ENCODE results near the gene ATP6AP2. TPM values are rescaled to one million over a fixed set of nuclear protein-coding genes. Genes with fewer than 3 reads are reported as not detected.

Gene ATP6AP2
- polyA plus RNA-seq, 1 donor (not counting 4 experiments of a cell fraction or from before 2014, with no cell fraction given): 176 TPM

GRCh38 chrX:40542972-40543371 lies 37.8 kb upstream of the ATP6AP2 start:
- Histone ChIP-seq H3K4me2 (ENCODE audit: control insufficient read depth, extremely low read depth, insufficient read depth, low read depth, low read length) (no peak overlapping the region), H4K20me1 (ENCODE audit: control insufficient read depth, extremely low read depth, insufficient read depth, low read length) (no peaks in the 10 kb centered on the region), H3K36me3 (ENCODE audit: control insufficient read depth in 2 of 2, extremely low read depth in 1 of 2, insufficient read depth in 2 of 2, low read length in 2 of 2) (no peaks in the 10 kb centered on the region), H3K9ac (ENCODE audit: control insufficient read depth, extremely low read depth, insufficient read depth, low read length) (no peak overlapping the region), H3K27ac (ENCODE audit: control insufficient read depth, insufficient read depth, low read length) (no peak overlapping the region), H3K4me3 (ENCODE audit: control insufficient read depth in 2 of 3, extremely low read depth in 1 of 3, insufficient read depth in 2 of 3, low read depth in 1 of 3, low read length in 3 of 3) (no peak overlapping the region), H3K9me3 (ENCODE audit: control insufficient read depth, low read depth, low read length) (no peaks in the 10 kb centered on the region), H3K79me2 (ENCODE audit: control insufficient read depth, insufficient read depth, low read length) (no peaks in the 10 kb centered on the region), H3K27me3 (ENCODE audit: control insufficient read depth, extremely low read depth, insufficient read depth, low read length) (peaks cover 14% of the 10 kb centered on the region), H2AFZ (ENCODE audit: control insufficient read depth, low read length) (no peak overlapping the region), H3K9me1 (ENCODE audit: control insufficient read depth, extremely low read depth, insufficient read depth, low read length) (no peaks in the 10 kb centered on the region), H3K4me1 (ENCODE audit: control insufficient read depth, extremely low read depth, insufficient read depth, low read length) (no peaks in the 10 kb centered on the region)
- dilution Hi-C loops (cut with MboI; ENCODE audit: extremely low pct_ligation_motif_present, low sequenced_read_pairs): no loop called here
- FAIRE-seq: no peak
- no peak for TF ChIP-seq EZH2 (IDR thresholded peaks at IDR 0.05; ENCODE audit: low read length)
- no peak for TF ChIP-seq CTCF (optimal IDR thresholded peaks at IDR 0.05 in 1 of 3, IDR thresholded peaks at IDR 0.05 in 1 of 3, conservative IDR thresholded peaks at IDR 0.05 in 1 of 3; ENCODE audit: extremely low read depth in 1 of 3, insufficient read depth in 2 of 3, low read length in 3 of 3)
- DNase-seq (ENCODE audit: low read depth, low spot score): no peak

- no peaks in the 10 kb centered on the region for H3K9me1 ChIP-seq (ENCODE audit: control insufficient read depth, extremely low read depth, insufficient read depth, low read length)
- no peak overlapping the region for H2AFZ ChIP-seq (ENCODE audit: control insufficient read depth, low read length)
- H3K4me2 ChIP-seq (ENCODE audit: control insufficient read depth, extremely low read depth, insufficient read depth, low read depth, low read length): no peak overlapping the region
- TF ChIP-seq CTCF (optimal IDR thresholded peaks at IDR 0.05 in 1 of 3, IDR thresholded peaks at IDR 0.05 in 1 of 3, conservative IDR thresholded peaks at IDR 0.05 in 1 of 3; ENCODE audit: extremely low read depth in 1 of 3, insufficient read depth in 2 of 3, low read length in 3 of 3) (peak; percentile 16 to 84 (median 77)), EZH2 (IDR thresholded peaks at IDR 0.05; ENCODE audit: low read length) (no peak)
- no peak overlapping the region for H3K4me3 ChIP-seq (ENCODE audit: control insufficient read depth in 2 of 3, extremely low read depth in 1 of 3, insufficient read depth in 2 of 3, low read depth in 1 of 3, low read length in 3 of 3)
- no peaks in the 10 kb centered on the region for H3K36me3 ChIP-seq (ENCODE audit: control insufficient read depth in 2 of 2, extremely low read depth in 1 of 2, insufficient read depth in 2 of 2, low read length in 2 of 2)
- dilution Hi-C loops (cut with MboI; ENCODE audit: extremely low pct_ligation_motif_present, low sequenced_read_pairs): no loop called here
- no peaks in the 10 kb centered on the region for H4K20me1 ChIP-seq (ENCODE audit: control insufficient read depth, extremely low read depth, insufficient read depth, low read length)
- H3K9ac ChIP-seq (ENCODE audit: control insufficient read depth, extremely low read depth, insufficient read depth, low read length): no peak overlapping the region
- H3K79me2 ChIP-seq (ENCODE audit: control insufficient read depth, insufficient read depth, low read length): no peaks in the 10 kb centered on the region
- no peaks in the 10 kb centered on the region for H3K4me1 ChIP-seq (ENCODE audit: control insufficient read depth, extremely low read depth, insufficient read depth, low read length)
- H3K9me3 ChIP-seq (ENCODE audit: control insufficient read depth, low read depth, low read length): no peaks in the 10 kb centered on the region
- DNase-seq (ENCODE audit: low read depth, low spot score): no peak
- H3K27ac ChIP-seq (ENCODE audit: control insufficient read depth, insufficient read depth, low read length): no peak overlapping the region
- FAIRE-seq: peak; percentile 67
- H3K27me3 ChIP-seq (ENCODE audit: control insufficient read depth, extremely low read depth, insufficient read depth, low read length): peaks cover 9% of the 10 kb centered on the region
Observed at GRCh38 chrX:40543661-40544328, 37.0 kb upstream of the ATP6AP2 start.
